HG02571 (cell line): ENCODE data around the gene PDHX.
"Not testable (repeated sequence)": the region's sequence is repeated elsewhere in the genome, so short reads cannot be mapped to it uniquely, and the experiment has no call there.

Experiments
- ATAC-seq: cut with Tn5 transposase; IDR thresholded peaks from one replicate; pipeline ENCODE4 v1.9.1; 2021; ENCODE audit warnings: mild to moderate bottlenecking, moderate library complexity; ENCODE audit not compliant: unreplicated experiment

The PDHX gene

GRCh38 chr11:34916015-34916842 is at the start of gene PDHX, which contains the start of gene APIP:
PDHX (plus strand) TSS chr11:34916618; CDS start chr11:34916656, 38 bp downstream.
APIP (minus strand) TSS chr11:34916379; CDS start chr11:34916284, 95 bp downstream.
- peak; percentile 91 for ATAC-seq

- ATAC-seq, result no peak
These were observed 47.0 kb upstream of the PDHX start for GRCh38 chr11:34869425-34869824.

- no peak for ATAC-seq
These were observed 45.7 kb upstream of the PDHX start for GRCh38 chr11:34870548-34871196.

- no peak for ATAC-seq
These were observed 42.2 kb upstream of the PDHX start for GRCh38 chr11:34874202-34874601.

GRCh38 chr11:34877375-34877975 is 38.9 kb upstream of the PDHX start:
- ATAC-seq, result no peak

- no peak for ATAC-seq
These were observed 34.5 kb upstream of the PDHX start for GRCh38 chr11:34881900-34882299.

- ATAC-seq, result no peak
These were observed 29.8 kb upstream of the PDHX start for GRCh38 chr11:34886609-34887008.

GRCh38 chr11:34887260-34887659 is 29.2 kb upstream of the PDHX start:
- no peak for ATAC-seq

- no peak for ATAC-seq
These were observed 26.3 kb upstream of the PDHX start for GRCh38 chr11:34890089-34890488.

GRCh38 chr11:34890812-34891211 is 25.6 kb upstream of the PDHX start:
- no peak for ATAC-seq

- ATAC-seq, result no peak
These were observed 24.8 kb upstream of the PDHX start for GRCh38 chr11:34891611-34892010.

GRCh38 chr11:34893416-34893815 is 23.0 kb upstream of the PDHX start:
- ATAC-seq, result no peak

- ATAC-seq, result not testable (repeated sequence)
These were observed 20.2 kb upstream of the PDHX start for GRCh38 chr11:34896191-34896590.

- ATAC-seq, result no peak
These were observed 19.1 kb upstream of the PDHX start for GRCh38 chr11:34897171-34897870.

GRCh38 chr11:34898474-34898873 is 17.9 kb upstream of the PDHX start:
- no peak for ATAC-seq

- no peak for ATAC-seq
These were observed 16.8 kb upstream of the PDHX start for GRCh38 chr11:34899633-34900016.

GRCh38 chr11:34904421-34904955 is 11.9 kb upstream of the PDHX start:
- no peak for ATAC-seq

- no peak for ATAC-seq
These were observed 10.8 kb upstream of the PDHX start for GRCh38 chr11:34905666-34906065.

GRCh38 chr11:34907934-34908593 is 8.4 kb upstream of the PDHX start:
- no peak for ATAC-seq

- no peak for ATAC-seq
These were observed 7.0 kb upstream of the PDHX start for GRCh38 chr11:34909415-34909814.
